HG02981 (cell line): ENCODE results near the gene DAD1.
"Not testable (repeated sequence)": the region's sequence is repeated elsewhere in the genome, so short reads cannot be mapped to it uniquely, and the experiment has no call there.

ENCODE experiments used
- ATAC-seq: cut with Tn5 transposase; IDR thresholded peaks from one replicate; pipeline ENCODE4 v1.9.1; 2021; ENCODE audit warnings: mild to moderate bottlenecking, moderate library complexity; ENCODE audit not compliant: unreplicated experiment

Gene DAD1

DNA sequence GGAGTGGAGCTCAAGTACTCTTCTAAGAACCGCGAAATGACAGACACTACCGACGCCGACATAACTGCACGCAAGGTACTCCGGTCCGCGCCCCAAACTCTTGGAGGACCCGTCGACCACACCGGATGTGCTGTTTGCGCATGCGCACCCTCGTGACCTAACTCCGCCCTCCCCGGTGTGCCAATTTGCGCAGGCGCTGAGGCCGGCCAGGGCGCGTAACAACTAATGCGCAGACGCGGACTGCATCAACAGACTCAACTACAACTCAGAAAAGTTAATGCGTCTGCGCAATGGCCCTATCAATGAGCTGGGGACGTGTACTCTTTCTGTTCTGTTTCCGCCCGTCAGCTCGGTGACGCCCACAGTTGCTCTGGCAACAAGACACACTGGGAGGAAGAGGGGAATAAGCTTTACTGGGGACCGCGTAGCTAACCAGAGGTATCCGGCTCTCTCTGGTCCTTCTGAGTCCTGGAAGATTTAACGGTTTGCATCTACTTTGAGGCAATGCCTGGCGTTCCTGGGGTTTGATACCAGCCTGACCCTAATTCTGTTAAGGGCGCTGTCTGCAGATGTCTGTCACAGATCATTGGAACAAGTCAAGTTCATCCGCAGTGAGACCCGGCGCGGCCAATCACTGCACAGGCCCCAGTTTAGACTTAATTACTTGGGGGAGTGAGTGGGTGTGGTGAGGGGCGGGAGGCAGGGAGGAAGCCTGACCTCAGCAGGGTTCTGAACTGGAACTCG, at the start of gene DAD1:
DAD1 (minus strand) TSS at position 129 of the 744 bp plus-strand sequence; CDS start at position 62, 67 bp downstream.
- peak; percentile 87 for ATAC-seq

DNA sequence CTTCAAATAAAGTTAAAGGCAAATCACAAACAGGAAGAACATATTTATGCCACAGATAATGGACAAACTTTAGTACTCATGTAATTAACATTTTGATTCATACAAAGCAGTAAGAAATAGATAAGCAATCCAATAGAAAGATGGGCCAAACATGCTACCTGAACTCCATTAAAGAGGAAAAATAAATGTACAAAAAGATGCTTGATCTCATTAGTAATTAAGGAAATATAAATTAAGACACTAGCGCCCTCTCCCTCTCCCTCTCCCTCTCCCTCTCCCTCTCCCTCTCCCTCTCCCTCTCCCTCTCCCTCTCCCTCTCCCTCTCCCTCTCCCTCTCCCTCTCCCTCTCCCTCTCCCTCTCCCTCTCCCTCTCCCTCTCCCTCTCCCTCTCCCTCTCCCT, 47.0 kb upstream of the DAD1 start:
- not testable (repeated sequence) for ATAC-seq

GRCh38 chr14:22634233-22634900, 45.3 kb upstream of the DAD1 start:
- no peak for ATAC-seq

DNA sequence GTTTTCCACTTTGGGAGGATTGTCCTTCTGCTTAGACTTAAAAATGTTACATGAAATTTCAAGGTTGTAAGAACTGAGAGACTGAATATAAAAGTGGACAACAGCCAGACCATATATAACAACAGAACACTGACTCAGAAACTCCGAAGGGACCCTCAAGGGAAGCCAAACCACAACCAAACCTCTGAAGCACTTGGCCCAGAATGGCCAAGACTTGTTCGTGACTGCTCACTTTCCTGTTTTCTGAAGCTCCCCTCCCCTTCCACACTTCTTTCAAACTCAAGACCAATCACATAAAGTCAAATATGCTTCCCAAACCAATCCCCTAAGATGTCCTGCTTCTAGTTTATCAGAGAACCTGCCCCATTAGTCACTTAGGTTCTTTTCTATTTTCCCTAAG, 41.5 kb upstream of the DAD1 start:
- no peak for ATAC-seq

- ATAC-seq: no peak
These were observed 41.0 kb upstream of the DAD1 start for GRCh38 chr14:22630066-22630465.

DNA sequence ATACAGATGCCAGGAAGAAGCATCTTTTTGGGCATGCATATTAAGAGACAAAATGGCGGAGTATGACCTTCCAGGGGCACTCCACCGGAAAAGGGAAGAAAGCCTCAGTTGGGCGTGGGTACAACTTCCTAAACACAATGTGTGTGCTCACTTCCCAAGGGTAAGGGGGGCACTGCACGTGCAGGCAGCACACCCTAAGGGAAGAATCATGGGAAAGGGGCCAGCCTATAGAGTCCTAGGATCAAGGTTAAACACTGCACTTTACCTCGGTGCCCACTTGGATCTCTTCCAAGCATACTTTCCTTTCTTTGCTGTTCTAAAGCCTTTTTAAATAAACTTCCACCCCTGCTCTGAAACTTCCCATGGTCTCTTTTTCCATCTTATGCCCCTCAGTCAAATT, 40.3 kb upstream of the DAD1 start:
- ATAC-seq: no peak

DNA sequence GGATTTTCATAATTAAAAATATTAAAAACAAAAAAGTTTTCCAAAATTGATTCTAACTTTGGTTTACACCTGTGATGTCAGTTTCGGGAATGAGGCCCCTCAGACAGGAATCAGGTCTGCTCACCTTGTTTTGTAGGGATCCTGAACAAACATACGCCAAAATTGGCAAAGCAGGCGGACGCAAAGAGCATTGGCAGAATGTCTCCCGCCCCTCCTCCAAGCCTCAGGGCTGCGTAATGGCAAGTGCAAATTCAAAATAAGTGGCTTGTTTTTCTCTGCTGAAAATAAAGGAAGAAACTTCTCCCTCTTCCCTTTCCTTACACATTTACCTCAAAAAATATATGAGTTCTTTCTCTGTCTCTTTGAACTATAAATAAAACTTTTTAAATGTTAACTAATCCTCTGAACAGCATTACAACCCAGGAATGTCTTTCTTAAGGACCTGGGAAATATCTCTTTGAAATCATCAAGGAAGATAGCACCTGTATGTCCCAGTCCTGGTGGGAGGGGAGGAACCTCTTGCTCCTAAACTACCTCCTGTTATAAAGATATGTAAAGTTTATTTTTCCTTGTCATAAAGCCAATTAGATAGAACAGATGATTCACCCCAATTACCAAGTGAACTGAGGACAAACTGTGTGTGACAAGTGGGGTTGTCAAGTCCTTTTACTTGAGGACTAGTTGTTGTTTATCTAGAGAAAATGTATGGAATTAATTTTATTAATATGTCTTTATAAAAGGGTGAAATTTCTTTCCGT, 38.7 kb upstream of the DAD1 start:
- no peak for ATAC-seq

GRCh38 chr14:22626590-22626989, 37.6 kb upstream of the DAD1 start:
- no peak for ATAC-seq

- no peak for ATAC-seq
These were observed 34.0 kb upstream of the DAD1 start for GRCh38 chr14:22623047-22623446.

- no peak for ATAC-seq
These were observed 33.2 kb upstream of the DAD1 start for GRCh38 chr14:22622255-22622654.

DNA sequence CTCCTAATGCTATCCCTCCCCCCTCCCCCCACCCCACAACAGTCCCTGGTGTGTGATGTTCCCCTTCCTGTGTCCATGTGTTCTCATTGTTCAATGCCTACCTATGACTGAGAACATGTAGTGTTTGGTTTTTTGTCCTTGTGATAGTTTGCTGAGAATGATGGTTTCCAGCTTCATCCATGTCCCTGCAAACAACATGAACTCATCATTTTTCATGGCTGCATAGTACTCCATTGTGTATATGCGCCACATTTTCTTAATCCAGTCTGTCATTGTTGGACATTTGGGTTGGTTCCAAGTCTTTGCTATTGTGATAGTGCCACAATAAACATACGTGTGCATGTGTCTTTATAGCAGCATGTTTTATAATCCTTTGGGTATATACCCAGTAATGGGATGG, 26.7 kb upstream of the DAD1 start:
- ATAC-seq: not testable (repeated sequence)

DNA sequence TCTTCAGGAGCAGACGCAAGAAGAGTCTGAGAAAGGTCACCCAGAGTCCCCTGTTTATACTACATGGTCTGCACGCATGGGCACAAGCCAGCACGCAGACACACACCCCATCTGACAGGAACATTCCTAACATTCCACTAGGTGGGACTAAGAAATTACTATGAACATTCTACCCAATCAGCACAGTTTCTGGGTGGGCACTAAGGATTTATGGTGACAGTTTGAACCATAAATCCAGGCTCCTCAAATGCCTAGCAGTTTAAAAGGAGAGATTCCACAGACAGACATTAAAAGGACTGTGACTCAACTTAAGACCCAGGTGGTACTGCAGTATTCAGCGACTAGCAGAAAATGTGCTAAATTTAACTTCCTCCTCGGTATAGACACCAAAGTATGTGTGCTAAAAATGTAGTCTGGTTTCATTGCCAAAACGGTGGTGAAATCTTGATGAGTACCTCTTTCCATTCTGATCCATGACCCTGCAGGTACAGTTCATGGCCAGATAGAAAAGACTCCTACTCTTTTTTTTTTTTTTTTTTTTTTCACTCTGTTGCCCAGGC, 25.3 kb upstream of the DAD1 start:
- ATAC-seq: no peak

DNA sequence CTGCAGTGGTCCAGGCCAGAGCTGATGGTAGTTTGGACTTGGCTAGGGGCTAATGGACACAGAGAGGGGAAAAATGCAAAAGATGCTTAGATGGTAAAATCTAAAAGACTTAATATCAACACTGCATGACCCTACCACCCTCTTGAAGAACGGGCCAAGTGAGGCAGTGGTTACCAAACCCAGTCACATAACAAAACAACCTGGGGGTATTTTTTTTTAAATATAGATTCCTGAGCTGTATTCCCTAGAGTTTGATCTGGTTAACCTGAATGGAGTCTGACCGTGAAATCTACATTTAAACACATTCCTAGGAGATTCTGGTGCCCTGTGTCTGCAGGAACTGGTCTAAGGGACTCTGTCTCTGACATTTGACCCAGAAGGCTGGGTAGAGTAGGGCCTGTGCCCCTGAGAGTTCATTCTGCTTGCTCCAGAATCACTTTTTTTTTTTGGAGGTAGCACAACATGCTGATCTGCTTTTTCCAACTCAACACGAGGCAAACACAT, 24.8 kb upstream of the DAD1 start:
- ATAC-seq: no peak

GRCh38 chr14:22613106-22613695, 24.2 kb upstream of the DAD1 start:
- ATAC-seq: no peak

GRCh38 chr14:22610931-22611330, 21.9 kb upstream of the DAD1 start:
- no peak for ATAC-seq

DNA sequence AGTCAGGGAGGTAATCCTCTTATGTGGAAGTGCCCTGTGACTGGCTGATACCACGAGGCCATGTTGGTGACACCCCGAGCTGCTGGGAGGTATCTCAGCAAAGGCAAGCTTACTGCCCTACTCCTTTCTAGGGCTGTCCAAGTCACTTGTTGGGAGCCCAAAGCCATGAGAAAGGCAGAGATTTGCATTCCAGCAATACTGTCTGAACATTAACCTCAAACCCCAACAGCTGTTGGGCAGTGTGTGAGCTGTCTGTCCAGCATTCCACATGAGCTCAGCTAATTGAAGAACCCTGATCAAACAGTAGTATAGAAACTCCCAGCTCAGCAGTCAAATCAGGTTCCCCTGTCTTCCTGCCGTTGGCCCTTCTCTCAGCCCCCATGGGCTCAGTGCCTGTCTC, 18.3 kb upstream of the DAD1 start:
- no peak for ATAC-seq

- ATAC-seq: no peak
These were observed 17.4 kb upstream of the DAD1 start for GRCh38 chr14:22606380-22606779.

DNA sequence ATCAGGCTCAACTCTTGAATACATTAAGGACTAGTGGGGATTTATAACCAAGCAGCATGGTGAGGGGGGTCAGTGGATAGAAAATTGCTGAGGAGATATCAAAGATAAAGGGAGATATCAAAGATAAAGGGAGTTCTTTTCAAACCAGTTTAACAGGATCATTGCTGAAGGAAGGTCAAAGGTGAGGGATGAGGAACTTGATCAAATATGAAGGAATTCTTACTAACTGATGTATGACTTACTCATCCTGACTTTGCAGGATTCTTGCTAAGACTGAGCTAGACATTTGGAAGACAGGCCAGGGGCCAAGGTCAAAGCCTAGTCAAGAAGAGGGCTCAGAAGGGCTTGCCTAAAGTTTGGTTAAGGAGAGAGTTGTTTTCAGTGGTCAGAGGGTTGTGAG, 13.8 kb upstream of the DAD1 start:
- ATAC-seq: no peak

GRCh38 chr14:22601996-22602395, 13.0 kb upstream of the DAD1 start:
- ATAC-seq: no peak

DNA sequence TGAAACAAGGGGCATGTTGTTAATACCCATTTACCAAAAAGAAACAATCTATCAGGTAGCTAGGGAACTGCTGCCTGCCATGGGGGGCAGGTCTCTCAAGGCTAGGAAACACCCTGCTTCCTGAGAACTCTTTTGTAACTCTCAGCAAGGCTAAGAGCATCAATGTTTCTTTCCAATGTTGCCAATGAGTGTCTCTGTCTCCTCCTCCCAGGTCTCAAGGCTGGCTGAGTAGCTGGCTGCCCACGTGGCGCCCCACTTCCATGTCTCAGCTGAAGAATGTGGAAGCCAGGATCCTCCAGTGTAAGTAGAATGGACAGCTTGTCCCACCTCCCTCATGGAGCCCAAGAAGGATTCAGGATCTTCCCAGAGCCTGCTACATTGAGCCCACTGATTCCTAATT, 12.4 kb upstream of the DAD1 start:
- no peak for ATAC-seq

DNA sequence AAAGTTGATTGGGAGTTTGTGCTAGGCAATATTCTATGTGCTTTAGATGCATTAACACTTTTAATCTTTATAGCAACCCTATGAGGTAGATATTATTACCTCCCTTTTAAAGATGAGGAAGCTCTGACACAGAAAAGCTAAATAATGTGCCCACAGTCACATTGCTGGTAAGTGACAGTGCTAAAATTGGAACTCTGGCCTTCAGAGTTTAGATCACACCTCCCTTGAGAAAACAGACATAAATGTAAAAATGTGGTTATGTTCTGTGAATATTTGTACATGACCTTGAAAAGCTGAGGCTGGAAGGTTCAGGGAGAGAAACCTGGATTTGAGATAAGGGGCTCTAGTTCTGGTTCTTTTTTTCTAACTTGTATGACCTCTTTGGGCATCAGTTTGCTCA, 11.0 kb upstream of the DAD1 start:
- no peak for ATAC-seq
